Erythroblast (primary cell): ENCODE results near the gene OSBP2.
A peak's percentile ranks its signal among the peaks of the same experiment; 100 is the strongest.

Experiments
- DNase-seq, 2 experiments: peaks; one replicate each; lab custom pipeline; 2025; lab: John Stamatoyannopoulos, UW
- GATA1 ChIP-seq: IDR thresholded peaks from 2 replicates; pipeline ENCODE4 v1.6.1; 2011; ENCODE audit warnings: low read depth, mild to moderate bottlenecking, control low read depth, low read length, moderate library complexity
- POLR2A ChIP-seq: IDR thresholded peaks from 2 replicates; pipeline ENCODE4 v1.6.1; 2011; ENCODE audit warnings: mild to moderate bottlenecking, low read length

The OSBP2 gene

GRCh38 chr22:30946354-30946753 is 251.7 kb downstream of the OSBP2 start:
- no peak for DNase-seq
- TF ChIP-seq POLR2A, result no peak
- TF ChIP-seq GATA1, result no peak

GRCh38 chr22:30947173-30947815 is 252.6 kb downstream of the OSBP2 start:
- TF ChIP-seq GATA1 (no peak), POLR2A (no peak)
- DNase-seq, result no peak

- DNase-seq, result peak; percentile 41 to 57
- TF ChIP-seq POLR2A (no peak), GATA1 (no peak)
These were observed 253.3 kb downstream of the OSBP2 start for GRCh38 chr22:30947816-30948454.

GRCh38 chr22:30948930-30949342 is 254.3 kb downstream of the OSBP2 start:
- no peak for DNase-seq
- TF ChIP-seq POLR2A (no peak), GATA1 (no peak)

GRCh38 chr22:30949934-30950660 is 255.4 kb downstream of the OSBP2 start:
- TF ChIP-seq POLR2A (no peak), GATA1 (no peak)
- DNase-seq, result peak in 1 of 2 experiments; percentile 11

GRCh38 chr22:30953206-30953605 is 258.5 kb downstream of the OSBP2 start:
- no peak for TF ChIP-seq POLR2A
- no peak for TF ChIP-seq GATA1
- no peak for DNase-seq

GRCh38 chr22:30955153-30955552 is 260.5 kb downstream of the OSBP2 start:
- TF ChIP-seq POLR2A (no peak), GATA1 (no peak)
- DNase-seq, result no peak
